Suprapubic skin (tissue), 4 donors: Measurements from ENCODE around the gene KLK11. TPM values are rescaled to one million over a fixed set of nuclear protein-coding genes. Genes with fewer than 3 reads are reported as not detected.

ENCODE experiments used
- DNase-seq, 2 donors: peaks; one replicate each; pipeline ENCODE4 v3.0.0-alpha.2; 2019; ENCODE audit warnings: low spot score in 2 of 2
- H3K27ac ChIP-seq: fragments of 200-600 bp; sonication (generic); one replicate; pipeline ENCODE4 v1.5.1; 2019
- H3K27me3 ChIP-seq: fragments of 200-600 bp; sonication (generic); one replicate; pipeline ENCODE4 v1.5.1; 2019
- H3K36me3 ChIP-seq: fragments of 200-600 bp; sonication (generic); one replicate; pipeline ENCODE4 v1.5.1; 2019
- H3K4me1 ChIP-seq: fragments of 200-600 bp; sonication (generic); one replicate; pipeline ENCODE4 v1.5.1; 2019
- H3K4me3 ChIP-seq: fragments of 200-600 bp; sonication (generic); one replicate; pipeline ENCODE4 v1.5.1; 2019; ENCODE audit warnings: mild to moderate bottlenecking
- H3K9me3 ChIP-seq: fragments of 200-600 bp; sonication (generic); one replicate; pipeline ENCODE4 v1.5.1; 2019
- EP300 ChIP-seq: sonication (generic); formaldehyde crosslinking; IDR thresholded peaks from one replicate; pipeline ENCODE4 v1.6.1; 2017; ENCODE audit warnings: antibody characterized with exemption
- POLR2A ChIP-seq, 2 donors: fragments of 450-650 bp; IDR thresholded peaks; one replicate each; pipeline ENCODE4 v1.6.1; 2017; ENCODE audit warnings: antibody characterized with exemption in 2 of 2, mild to moderate bottlenecking in 2 of 2, moderate library complexity in 2 of 2
- POLR2AphosphoS5 ChIP-seq, 3 donors: sonication (generic); formaldehyde crosslinking; IDR thresholded peaks; one replicate each; pipeline ENCODE4 v1.6.1; 2017; ENCODE audit warnings: antibody characterized with exemption in 3 of 3
- WGBS: methylation state at CpG from one replicate; pipeline ENCODE4 v1.1.5; 2018; 5-methylcytosine and 5-hydroxymethylcytosine counted together
- total RNA-seq, 4 donors: library from RNA; depleted of rRNA; stranded (reverse); fragments of >200 nt; gene quantifications; one replicate each; pipeline ENCODE4 v1.1.0, GENCODE V29; 2016
- TF ChIP-seq, protein P1 (sequence below), 2 donors: fragments of 200-600 bp in 1 of 2; fragments of 450-650 bp in 1 of 2; sonication (generic) in 1 of 2; IDR thresholded peaks; one replicate each; pipeline ENCODE4 v1.5.1; 2016 to 2019; ENCODE audit warnings: antibody characterized with exemption in 2 of 2, mild to moderate bottlenecking in 1 of 2, moderate library complexity in 1 of 2

The KLK11 gene
- total RNA-seq, 4 donors from 2014 or later: 173 to 372 (median 269) TPM

DNA sequence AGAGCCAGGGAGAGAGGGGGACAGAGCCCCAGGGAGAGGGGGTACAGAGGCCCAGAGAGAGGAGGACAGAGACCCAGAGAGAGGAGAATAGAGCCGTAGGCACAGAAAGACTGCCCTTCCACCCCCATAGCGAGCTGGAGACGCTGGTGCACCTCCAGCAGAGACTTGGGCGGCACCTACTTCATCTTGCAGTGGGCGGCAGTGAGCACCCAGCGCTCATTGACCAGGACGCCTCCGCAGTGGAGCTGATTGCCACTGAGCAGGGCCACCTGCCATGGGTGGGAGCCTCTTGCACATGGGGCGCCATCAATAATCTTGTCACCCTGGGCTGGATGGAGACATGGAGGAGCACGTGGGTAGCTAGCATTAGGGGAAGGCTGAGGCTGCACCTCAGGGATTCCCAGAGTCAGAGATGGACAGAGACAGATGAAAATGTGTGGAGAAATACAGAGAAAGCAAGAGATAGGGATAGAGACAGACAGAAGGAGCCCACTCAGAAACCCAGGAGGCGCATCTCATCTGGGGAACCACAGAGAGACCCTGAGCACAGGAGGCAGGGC, 44.7 kb downstream of the KLK11 start:
- H3K4me3 ChIP-seq: no peak overlapping the region
- WGBS: 65% methylated on average over 11 of the region's 11 CpGs
- TF ChIP-seq POLR2A (IDR thresholded peaks at IDR 0.05) (no peak), EP300 (no peak), POLR2AphosphoS5 (IDR thresholded peaks at IDR 0.05) (no peak)
- TF ChIP-seq, protein P1, sequence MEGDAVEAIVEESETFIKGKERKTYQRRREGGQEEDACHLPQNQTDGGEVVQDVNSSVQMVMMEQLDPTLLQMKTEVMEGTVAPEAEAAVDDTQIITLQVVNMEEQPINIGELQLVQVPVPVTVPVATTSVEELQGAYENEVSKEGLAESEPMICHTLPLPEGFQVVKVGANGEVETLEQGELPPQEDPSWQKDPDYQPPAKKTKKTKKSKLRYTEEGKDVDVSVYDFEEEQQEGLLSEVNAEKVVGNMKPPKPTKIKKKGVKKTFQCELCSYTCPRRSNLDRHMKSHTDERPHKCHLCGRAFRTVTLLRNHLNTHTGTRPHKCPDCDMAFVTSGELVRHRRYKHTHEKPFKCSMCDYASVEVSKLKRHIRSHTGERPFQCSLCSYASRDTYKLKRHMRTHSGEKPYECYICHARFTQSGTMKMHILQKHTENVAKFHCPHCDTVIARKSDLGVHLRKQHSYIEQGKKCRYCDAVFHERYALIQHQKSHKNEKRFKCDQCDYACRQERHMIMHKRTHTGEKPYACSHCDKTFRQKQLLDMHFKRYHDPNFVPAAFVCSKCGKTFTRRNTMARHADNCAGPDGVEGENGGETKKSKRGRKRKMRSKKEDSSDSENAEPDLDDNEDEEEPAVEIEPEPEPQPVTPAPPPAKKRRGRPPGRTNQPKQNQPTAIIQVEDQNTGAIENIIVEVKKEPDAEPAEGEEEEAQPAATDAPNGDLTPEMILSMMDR (IDR thresholded peaks at IDR 0.05): no peak
- peaks cover 19% of the 10 kb centered on the region for H3K4me1 ChIP-seq
- H3K9me3 ChIP-seq: no peaks in the 10 kb centered on the region
- no peak for DNase-seq
- H3K36me3 ChIP-seq: no peaks in the 10 kb centered on the region
- no peak overlapping the region for H3K27ac ChIP-seq
- H3K27me3 ChIP-seq: peaks cover 49% of the 10 kb centered on the region

- DNase-seq: no peak
- WGBS: 76% methylated on average over 13 of the region's 13 CpGs
- Histone ChIP-seq H3K27ac (no peak overlapping the region), H3K36me3 (no peaks in the 10 kb centered on the region), H3K4me3 (no peak overlapping the region), H3K9me3 (no peaks in the 10 kb centered on the region), H3K27me3 (peaks cover 49% of the 10 kb centered on the region), H3K4me1 (peaks cover 25% of the 10 kb centered on the region)
- TF ChIP-seq POLR2A (IDR thresholded peaks at IDR 0.05) (no peak), POLR2AphosphoS5 (IDR thresholded peaks at IDR 0.05) (no peak), EP300 (no peak)
- TF ChIP-seq, protein P1 (IDR thresholded peaks at IDR 0.05): no peak
Measured at GRCh38 chr19:50980208-50980607, 46.2 kb downstream of the KLK11 start.

DNA sequence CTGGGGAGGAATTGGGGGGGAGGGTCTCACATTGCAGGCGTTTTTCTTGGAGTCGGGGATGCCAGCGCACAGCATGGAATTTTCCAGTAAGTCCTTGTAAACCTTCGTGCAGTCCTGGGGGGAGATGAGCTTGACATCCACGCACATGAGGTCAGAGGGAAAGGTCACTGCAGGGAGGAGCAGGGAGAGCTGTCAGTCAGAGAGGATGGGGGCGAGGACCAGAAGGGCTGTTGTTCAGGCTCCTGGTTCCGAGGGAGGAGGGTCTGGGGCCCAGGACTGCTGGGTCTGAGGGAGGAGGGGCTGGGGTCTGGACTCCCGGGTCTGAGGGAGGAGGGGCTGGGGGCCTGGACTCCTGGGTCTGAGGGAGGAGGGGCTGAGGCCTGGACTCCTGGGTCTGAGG, 46.7 kb downstream of the KLK11 start:
- TF ChIP-seq, protein P1 (IDR thresholded peaks at IDR 0.05): no peak
- TF ChIP-seq POLR2AphosphoS5 (IDR thresholded peaks at IDR 0.05): no peak
- no peak for TF ChIP-seq EP300
- no peak for TF ChIP-seq POLR2A (IDR thresholded peaks at IDR 0.05)
- peaks cover 49% of the 10 kb centered on the region for H3K27me3 ChIP-seq
- WGBS: 72% methylated on average over 8 of the region's 8 CpGs
- H3K9me3 ChIP-seq: no peaks in the 10 kb centered on the region
- DNase-seq: no peak
- no peak overlapping the region for H3K4me3 ChIP-seq
- no peak overlapping the region for H3K27ac ChIP-seq
- H3K36me3 ChIP-seq: no peaks in the 10 kb centered on the region
- H3K4me1 ChIP-seq: peaks cover 25% of the 10 kb centered on the region

- Histone ChIP-seq H3K4me3 (no peak overlapping the region), H3K27ac (no peak overlapping the region), H3K9me3 (no peaks in the 10 kb centered on the region), H3K36me3 (no peaks in the 10 kb centered on the region), H3K27me3 (peaks cover 43% of the 10 kb centered on the region), H3K4me1 (peaks cover 23% of the 10 kb centered on the region)
- WGBS: 45% methylated on average over 5 of the region's 5 CpGs
- DNase-seq: no peak
- TF ChIP-seq, protein P1 (IDR thresholded peaks at IDR 0.05): no peak
- no peak for TF ChIP-seq POLR2A (IDR thresholded peaks at IDR 0.05)
- TF ChIP-seq EP300: no peak
- no peak for TF ChIP-seq POLR2AphosphoS5 (IDR thresholded peaks at IDR 0.05)
Measured at GRCh38 chr19:50978772-50979390, 47.5 kb downstream of the KLK11 start.

GRCh38 chr19:50977626-50978025, 48.8 kb downstream of the KLK11 start:
- TF ChIP-seq EP300: no peak
- TF ChIP-seq POLR2AphosphoS5 (IDR thresholded peaks at IDR 0.05): no peak
- TF ChIP-seq POLR2A (IDR thresholded peaks at IDR 0.05): no peak
- TF ChIP-seq, protein P1 (IDR thresholded peaks at IDR 0.05): no peak
- Histone ChIP-seq H3K9me3 (no peaks in the 10 kb centered on the region), H3K4me3 (no peak overlapping the region), H3K27ac (no peak overlapping the region), H3K36me3 (no peaks in the 10 kb centered on the region), H3K27me3 (peaks cover 36% of the 10 kb centered on the region), H3K4me1 (peaks cover 18% of the 10 kb centered on the region)
- WGBS: 82% methylated on average over 4 of the region's 4 CpGs
- no peak for DNase-seq
